GM18519 (cell line): ENCODE data around the gene NXPH3.

Experiments
- ATAC-seq: cut with Tn5 transposase; IDR thresholded peaks from one replicate; pipeline ENCODE4 v1.9.1; 2021; ENCODE audit warnings: mild to moderate bottlenecking, moderate library complexity; ENCODE audit not compliant: unreplicated experiment, low FRiP score

Gene NXPH3

DNA sequence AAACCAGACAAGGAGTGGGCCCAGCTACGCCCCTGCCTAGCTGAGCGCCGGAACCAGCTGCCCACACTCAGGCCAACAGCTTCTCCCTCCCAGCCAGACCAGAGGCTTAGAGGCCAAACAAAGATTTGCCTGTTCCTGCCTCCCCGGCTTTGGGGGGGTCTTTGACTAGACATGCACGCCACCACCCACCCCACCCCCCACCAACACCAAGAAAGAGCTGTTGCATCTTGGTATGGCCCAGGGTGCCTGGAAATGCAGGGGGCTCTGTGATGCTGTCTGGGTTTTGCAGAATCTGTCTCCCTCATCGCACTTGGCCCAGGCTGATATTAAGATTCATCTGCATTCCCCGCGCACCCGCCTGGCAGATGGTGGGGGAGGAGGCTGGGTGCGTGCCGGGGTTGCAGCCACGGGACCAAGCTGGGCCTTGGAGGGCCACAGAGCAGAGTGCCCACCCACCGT is 1.3 kb upstream of the NXPH3 start:
- no peak for ATAC-seq

DNA sequence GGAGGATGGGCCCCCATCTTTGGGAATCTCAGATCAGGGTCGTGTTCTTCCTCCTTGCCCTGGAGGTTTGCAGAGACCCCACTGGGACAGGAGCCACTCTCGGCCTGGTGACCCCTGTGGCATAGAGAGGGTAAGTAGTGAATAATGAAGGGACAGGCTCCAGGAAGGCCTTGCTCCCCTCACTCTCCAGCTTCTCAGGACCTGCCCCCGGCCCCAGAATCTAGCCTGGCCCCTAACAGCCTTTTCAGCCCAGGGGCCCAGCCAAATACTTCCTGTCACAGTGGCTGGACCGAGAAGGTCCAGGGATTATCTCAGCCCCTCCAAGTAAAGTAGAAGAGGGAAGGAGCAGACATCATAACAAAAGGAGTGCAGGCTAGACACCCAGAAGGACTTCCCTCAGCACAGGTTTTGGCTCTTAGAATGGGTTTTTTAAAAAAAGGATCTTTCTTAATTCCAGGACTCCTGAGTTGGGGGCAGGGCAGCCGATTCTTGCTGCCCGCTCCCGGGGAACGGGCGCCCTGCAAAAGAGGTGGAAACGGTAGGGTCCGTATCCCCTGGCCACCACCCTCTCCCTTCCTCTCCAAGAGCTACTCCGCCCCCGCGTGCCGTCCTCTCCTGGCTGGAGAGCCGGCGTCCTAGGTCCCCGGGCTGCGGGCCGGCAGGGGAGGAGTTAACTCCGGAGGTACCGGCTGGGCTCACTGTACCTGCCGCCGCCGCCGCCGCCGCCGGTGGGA is 559 bp upstream of the NXPH3 start:
- no peak for ATAC-seq

DNA sequence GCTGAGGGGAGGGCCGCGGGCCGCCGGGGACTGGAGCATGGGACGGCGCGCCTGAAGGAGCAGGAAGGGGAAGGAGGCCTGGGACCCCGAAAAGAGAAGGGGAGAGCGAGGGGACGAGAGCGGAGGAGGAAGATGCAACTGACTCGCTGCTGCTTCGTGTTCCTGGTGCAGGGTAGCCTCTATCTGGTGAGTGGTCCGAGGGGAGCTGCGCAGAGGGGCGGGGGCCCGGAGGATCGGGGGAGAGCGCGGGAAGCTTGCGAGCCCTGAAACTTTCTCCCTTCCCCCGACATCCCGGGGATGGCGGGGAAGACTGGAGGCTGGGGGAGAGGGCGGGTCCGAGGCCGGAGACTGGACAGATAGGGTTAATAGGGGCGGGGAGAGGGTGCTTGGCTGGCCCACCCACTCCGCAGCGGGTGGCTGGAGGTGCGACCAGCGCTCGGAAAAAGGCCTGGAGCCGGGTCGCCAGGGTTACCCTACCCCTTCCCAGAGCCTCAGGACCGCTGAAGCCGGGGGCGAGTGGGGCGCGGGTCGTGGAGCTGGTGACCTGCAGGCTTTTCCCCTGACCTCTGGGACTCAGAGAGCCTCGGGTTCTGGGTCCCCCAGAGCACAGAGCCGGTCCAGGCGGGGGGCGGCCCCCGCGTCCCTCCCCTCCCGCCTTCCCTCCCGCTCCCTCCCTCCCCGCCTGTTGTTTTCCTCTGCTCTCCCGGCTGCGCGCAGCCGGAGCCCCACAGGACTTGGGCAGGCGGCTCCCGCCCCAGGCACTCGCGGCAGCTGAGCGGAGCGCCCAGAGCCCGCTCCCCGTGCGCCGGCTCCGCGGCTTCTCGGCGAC is 631 bp downstream of the NXPH3 start:
- no peak for ATAC-seq

DNA sequence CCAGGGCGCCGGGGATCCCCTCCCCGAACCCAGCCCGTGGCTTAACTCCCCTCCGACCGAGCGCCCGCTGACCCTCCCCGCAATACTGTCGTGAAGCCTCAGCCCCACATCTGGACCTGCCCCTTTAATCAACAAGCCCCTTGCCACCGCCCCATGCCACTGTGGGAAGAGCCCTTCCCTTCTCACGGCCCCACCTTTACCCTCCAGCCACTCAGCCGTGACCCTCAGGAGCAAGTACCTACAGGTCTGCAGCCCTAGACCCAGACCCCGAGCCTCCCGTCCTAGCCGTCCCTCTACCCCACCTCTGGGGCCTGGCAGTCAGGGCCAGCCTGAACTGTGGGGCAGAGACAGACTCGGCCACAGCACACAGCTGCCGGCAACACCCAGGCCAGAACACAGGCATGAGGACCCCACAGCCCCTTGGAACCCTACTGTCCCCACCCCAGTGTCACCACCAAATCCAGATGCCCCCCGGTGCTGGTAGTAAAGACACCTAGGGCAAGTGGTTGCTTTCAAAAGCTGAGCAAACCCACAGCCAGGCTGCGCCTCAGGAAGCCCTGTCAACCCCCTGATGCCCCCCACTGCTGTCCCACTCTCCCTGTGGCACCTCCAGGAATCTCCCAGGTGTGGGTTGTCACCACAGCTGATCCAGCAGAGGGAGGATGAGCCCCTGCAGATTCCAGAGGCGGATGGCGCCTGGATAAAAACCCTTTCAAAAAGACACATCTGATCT is 1.4 kb downstream of the NXPH3 start:
- ATAC-seq: no peak

DNA sequence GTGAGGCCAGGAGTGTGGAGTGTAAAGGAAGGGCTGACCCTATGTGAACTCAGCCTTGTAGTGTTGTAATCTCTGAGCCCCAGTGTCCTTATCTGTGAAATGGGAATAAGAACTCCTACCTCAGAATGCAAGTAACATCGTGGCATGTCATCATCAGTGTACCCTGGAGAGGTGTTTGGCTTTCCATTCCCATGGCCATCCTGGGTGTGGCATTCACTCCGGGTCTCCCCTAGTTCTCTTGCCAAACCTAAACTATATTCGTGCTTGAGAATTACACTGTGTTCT is 1.9 kb downstream of the NXPH3 start:
- no peak for ATAC-seq

DNA sequence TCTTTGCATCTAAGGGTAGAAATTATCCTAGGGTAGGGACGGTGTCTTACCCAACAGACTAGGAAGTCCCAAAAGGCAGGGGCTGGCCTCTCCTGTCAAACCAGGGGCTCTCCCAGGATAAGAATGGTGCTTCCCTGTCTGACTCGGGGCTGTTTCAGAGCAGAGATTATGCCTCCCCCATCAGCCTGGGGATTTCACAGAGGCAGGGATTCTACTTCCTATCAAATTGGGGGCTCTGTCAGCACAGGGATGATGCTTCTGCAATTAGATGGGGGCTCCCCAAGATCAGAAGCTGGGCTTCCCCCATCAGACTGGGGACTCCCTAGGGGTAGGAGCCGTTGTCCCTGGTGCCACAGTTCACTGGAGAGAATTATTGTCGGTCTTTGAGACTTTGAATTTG is 2.3 kb downstream of the NXPH3 start:
- no peak for ATAC-seq

DNA sequence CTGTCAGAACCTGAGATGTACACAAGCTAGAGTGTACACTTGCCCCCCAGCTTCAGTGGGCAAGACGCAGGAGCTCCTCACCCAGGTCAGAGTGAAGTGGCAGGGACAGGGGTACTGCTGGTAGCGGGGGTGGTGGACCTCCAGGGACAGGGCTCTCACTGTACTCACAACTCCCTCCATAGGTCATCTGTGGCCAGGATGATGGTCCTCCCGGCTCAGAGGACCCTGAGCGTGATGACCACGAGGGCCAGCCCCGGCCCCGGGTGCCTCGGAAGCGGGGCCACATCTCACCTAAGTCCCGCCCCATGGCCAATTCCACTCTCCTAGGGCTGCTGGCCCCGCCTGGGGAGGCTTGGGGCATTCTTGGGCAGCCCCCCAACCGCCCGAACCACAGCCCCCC is 2.7 kb downstream of the NXPH3 start:
- ATAC-seq: no peak

DNA sequence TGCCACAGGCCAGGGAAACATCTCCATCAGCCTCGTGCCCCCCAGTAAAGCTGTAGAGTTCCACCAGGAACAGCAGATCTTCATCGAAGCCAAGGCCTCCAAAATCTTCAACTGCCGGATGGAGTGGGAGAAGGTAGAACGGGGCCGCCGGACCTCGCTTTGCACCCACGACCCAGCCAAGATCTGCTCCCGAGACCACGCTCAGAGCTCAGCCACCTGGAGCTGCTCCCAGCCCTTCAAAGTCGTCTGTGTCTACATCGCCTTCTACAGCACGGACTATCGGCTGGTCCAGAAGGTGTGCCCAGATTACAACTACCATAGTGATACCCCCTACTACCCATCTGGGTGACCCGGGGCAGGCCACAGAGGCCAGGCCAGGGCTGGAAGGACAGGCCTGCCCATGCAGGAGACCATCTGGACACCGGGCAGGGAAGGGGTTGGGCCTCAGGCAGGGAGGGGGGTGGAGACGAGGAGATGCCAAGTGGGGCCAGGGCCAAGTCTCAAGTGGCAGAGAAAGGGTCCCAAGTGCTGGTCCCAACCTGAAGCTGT is 3.4 kb downstream of the NXPH3 start:
- ATAC-seq: no peak

DNA sequence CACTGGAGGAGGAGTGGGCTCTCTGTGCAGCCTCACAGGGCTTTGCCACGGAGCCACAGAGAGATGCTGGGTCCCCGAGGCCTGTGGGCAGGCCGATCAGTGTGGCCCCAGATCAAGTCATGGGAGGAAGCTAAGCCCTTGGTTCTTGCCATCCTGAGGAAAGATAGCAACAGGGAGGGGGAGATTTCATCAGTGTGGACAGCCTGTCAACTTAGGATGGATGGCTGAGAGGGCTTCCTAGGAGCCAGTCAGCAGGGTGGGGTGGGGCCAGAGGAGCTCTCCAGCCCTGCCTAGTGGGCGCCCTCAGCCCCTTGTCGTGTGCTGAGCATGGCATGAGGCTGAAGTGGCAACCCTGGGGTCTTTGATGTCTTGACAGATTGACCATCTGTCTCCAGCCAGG is 3.9 kb downstream of the NXPH3 start:
- ATAC-seq: no peak

DNA sequence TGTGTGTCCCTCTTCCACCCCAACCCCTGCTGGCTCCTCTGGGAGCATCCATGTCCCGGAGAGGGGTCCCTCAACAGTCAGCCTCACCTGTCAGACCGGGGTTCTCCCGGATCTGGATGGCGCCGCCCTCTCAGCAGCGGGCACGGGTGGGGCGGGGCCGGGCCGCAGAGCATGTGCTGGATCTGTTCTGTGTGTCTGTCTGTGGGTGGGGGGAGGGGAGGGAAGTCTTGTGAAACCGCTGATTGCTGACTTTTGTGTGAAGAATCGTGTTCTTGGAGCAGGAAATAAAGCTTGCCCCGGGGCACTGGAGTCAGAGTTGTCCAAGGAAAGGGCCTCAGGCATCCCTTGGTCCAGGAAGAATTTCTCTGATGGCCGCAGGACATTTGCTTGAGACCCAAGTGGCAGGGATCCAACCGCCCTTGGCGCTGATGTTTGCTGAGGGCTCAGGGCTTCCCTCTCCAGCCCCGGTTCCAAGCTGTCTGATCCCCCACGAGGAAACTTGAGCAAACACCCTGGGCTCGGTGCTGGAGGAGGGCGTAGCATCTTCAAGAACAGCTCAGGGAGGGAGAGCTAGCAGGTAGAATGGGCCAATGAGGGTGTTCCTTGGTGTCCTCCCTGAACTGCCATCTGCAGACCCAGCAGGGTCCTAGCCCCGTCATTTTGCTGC is 4.5 kb downstream of the NXPH3 start:
- no peak for ATAC-seq

DNA sequence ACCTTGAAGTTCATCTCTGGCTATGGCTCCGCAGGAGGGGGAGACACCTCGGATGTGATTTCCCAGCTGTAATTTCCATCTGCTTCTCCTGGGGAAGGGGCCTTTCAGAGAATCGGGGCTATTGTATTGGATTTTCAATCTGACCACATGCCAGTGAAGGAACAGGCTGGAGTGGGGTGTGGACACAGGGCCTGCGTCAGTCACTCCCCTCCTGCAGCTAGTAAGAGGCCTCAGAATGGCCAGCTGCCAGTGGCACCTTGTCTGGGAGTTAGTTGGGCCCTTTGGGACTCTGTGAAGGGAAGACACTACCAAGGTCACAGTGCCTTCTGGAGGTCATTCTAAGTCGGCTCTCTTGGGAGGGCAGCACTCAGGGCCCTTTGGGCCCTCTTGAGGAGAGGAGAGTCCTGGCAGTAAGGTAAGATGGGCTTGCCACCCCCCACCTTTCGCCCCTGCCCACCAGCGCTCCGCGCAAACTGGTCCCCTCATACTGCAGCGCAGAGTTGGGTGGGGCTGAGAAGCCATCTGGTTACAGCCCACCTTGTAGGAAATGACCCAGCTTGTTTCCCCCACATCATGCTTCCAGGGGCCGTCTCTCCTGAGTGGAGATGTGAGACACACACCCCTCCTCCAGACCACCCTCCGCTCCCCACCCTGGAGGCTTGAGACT is 5.4 kb downstream of the NXPH3 start:
- ATAC-seq: no peak

DNA sequence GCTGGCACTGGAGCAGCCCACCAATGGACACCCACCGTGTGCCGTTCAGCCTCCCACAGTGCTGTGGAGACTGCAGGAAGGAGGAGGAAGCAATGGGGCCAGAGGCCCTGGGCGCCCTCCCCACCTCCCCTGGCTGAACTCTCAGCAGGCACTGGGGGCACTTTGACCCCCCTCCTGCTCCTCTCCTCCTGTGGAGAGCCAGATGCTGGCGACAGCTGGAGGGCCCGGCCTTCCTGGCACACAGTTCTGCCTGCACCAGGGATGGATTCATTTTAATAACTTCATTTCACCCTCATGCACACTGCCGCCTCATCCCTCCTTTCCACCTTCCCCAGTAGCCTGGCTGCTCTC is 6.0 kb downstream of the NXPH3 start:
- ATAC-seq: no peak

DNA sequence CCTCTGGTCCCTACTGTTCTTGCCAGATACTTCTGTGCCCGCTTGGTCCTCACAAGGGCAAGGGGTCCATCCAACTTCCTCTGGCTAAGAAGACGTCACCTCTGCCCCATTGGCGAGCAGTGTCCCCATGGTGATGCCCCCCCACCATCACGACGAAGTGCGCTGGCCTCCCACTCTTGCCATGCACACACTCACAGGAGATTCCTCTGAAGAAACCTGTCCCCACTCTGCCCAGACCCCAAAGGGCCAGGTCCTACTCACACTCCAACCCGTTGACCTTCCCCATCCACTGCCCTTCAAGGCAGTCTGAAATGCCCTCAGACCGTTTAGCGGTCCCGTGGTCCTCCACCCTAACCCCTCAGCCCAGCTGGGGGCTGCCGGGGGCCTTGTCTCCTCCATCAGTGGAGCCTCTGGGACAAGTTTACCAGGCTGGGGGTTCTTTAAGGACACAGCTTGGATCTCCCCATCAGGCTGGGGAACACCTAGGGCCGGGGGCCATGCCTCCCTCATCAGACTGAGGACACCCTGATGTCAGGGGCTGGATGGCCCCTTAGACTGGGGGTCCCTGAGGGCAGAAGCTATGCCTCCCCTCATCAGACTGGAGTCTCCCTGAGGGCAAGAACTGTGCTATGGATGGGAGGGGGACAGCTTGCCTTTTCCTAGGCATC is 6.5 kb downstream of the NXPH3 start:
- no peak for ATAC-seq

DNA sequence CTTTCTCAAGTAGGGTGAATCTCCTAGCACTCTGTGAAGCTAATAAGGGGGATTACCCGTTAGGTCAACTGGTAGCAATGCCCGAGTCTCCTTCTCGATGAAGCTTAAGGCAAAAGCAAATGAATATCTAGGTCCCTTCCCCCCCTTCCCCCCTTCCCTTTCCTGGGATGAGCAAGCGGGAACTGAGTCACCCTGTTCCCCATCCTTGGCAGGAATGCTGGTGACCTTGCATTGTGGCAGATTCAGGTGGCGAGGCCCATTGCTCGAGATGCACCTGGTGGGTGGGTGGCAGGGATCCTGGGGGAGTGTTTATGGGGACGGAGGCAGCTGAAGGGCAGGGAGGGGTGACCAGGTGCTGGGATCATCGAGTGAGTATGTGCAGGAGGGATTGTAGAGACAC is 7.1 kb downstream of the NXPH3 start:
- no peak for ATAC-seq

DNA sequence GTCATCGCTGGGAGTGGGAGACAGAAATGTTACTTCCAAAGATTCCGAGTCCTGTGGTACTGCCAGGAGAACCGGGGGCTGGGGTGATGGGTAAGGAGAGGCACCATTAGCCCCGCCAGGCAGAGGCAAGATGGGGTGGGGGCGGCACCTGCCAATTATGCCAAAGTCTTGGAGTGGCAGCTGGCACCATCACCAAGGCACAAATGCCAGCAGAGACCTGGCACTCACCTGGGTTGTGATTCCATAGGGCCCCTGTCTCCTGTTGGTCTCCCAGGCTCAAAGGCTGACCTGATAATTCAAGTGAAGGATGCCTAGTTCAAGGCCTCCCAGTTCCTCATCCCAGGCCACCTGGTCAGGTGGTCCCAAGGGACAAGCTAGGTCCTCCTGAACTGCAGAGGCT is 7.6 kb downstream of the NXPH3 start:
- ATAC-seq: no peak

DNA sequence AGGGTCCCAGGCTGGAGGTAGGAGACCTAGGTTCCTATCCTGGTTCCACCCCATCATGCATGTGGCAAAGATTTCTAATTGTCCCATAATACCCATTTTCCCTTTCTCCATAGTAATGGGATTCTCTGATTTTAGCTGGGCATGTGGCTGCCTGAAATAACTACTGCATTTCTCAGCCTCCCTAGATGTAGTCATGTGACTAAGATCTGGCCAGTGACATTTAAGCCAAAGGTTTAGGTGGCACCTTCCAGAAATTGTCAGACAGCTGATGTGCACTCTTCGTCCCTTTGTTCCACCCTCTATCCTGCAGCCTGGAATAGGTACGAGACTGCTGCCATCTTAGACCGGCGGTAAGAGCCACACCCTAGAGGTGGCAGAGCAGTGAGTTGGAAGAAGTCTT is 8.2 kb downstream of the NXPH3 start:
- ATAC-seq: no peak

DNA sequence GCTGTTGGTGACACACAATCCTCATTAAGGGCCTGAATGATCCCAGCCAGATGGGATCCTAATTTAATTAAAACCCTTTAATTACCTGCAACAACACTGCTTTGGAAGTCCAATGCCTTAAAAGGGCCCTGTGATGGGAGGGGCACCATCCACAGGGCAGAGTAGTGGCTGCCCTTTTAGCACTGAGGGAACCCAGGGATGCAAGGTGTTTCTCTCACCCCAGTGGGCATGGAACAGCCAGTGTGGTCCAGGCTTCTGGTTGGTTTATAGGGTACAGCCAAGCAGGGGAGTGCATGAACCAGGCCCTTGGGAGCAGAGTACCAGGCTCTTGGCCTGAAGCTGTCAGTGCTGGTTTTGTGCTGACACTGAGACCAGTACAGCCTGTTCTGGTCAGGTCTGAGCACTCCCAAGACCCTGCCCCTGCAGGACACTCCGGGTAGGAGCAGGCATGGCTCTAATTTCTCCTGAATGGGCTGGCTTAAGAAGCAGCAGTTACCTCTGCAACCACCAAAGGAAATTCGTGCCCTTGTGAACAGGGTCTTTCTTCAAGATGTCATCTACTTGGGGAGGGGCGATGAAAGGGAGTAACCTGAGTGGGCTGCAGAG is 9.9 kb downstream of the NXPH3 start:
- no peak for ATAC-seq

DNA sequence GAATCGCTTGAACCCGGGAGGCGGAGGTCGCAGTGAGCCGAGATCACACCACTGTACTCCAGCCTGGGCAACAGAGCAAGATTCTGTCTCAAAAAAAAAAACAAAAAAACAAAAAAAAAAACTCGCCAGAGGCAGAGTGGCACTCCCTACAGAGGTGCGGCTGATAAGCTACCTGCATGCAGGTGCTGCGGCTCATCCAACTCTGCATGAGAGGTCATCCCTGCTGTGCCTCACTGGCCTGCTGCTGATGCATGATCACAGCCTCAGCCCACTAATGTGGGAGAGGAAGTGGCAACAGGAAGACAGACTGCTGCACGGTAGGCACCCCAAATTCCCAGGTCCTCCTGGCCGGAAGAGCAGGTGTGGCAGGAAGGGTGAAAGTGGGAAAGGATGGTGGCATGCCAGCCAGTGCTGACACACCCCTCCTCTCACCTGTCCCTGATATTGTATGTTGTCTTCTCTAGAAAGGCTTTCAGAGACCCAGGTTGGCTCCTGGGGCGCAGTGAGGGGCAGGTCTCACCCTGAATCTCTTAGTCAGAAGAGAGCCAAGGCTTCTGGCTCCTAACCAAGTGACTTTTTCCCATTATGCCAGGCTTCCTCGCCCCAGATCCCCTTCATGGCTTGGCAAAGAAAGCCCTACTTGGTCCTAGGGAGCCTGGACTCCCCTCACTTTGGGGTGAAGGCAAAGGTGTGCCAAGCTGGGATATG is 11.8 kb downstream of the NXPH3 start:
- no peak for ATAC-seq

DNA sequence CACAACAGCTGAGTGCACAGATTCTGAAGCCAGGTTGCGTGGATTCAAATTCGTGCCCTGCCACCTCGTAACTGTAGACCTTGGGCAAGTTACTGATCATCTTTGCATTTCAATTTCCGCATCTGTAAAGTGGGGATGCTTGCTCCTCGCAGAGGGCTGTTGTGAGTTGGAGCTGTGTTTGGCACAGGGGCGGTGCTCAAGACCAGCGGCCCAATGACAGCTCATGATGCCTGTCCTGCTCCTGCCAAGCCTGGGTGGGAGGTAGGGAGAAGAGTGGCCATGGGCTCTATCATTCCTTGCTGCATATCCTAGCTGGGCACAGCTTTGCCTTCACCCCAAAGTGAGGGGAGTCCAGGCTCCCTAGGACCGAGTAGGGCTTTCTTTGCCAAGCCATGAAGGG is 12.6 kb downstream of the NXPH3 start:
- ATAC-seq: no peak
